HG03175 (cell line): ENCODE data around the gene TMC8.
A peak's percentile ranks its signal among the peaks of the same experiment; 100 is the strongest.
"Not testable (repeated sequence)": the region's sequence is repeated elsewhere in the genome, so short reads cannot be mapped to it uniquely, and the experiment has no call there.

Experiments used
- ATAC-seq: cut with Tn5 transposase; IDR thresholded peaks from one replicate; pipeline ENCODE4 v1.9.1; 2021; ENCODE audit warnings: mild to moderate bottlenecking, moderate library complexity; ENCODE audit not compliant: unreplicated experiment

Gene TMC8

GRCh38 chr17:78110363-78111015 is 20.1 kb upstream of the TMC8 start:
- ATAC-seq: no peak

GRCh38 chr17:78111016-78111726 is 19.4 kb upstream of the TMC8 start:
- ATAC-seq: no peak

- ATAC-seq: no peak
Measured at GRCh38 chr17:78111727-78112517, 18.6 kb upstream of the TMC8 start.

- peak; percentile 45 for ATAC-seq
Measured at GRCh38 chr17:78112518-78113471, 17.8 kb upstream of the TMC8 start.

- no peak for ATAC-seq
Measured at GRCh38 chr17:78113804-78114785, 16.5 kb upstream of the TMC8 start.

- ATAC-seq: no peak
Measured at GRCh38 chr17:78114831-78115723, 15.5 kb upstream of the TMC8 start.

GRCh38 chr17:78115803-78116202 is 14.8 kb upstream of the TMC8 start:
- ATAC-seq: not testable (repeated sequence)

- ATAC-seq: no peak
Measured at GRCh38 chr17:78116411-78116810, 14.2 kb upstream of the TMC8 start.

GRCh38 chr17:78117027-78117981 is 13.3 kb upstream of the TMC8 start:
- no peak for ATAC-seq

GRCh38 chr17:78118801-78119241 is 11.8 kb upstream of the TMC8 start:
- ATAC-seq: no peak

GRCh38 chr17:78120537-78120936 is 10.0 kb upstream of the TMC8 start:
- ATAC-seq: no peak

- ATAC-seq: no peak
Measured at GRCh38 chr17:78120971-78121800, 9.4 kb upstream of the TMC8 start.

- no peak for ATAC-seq
Measured at GRCh38 chr17:78121801-78122215, 8.8 kb upstream of the TMC8 start.

- ATAC-seq: no peak
Measured at GRCh38 chr17:78122216-78122930, 8.2 kb upstream of the TMC8 start.

GRCh38 chr17:78122931-78123249 is 7.7 kb upstream of the TMC8 start:
- no peak for ATAC-seq
